ENCODE data around the gene ETNK1.

DNA sequence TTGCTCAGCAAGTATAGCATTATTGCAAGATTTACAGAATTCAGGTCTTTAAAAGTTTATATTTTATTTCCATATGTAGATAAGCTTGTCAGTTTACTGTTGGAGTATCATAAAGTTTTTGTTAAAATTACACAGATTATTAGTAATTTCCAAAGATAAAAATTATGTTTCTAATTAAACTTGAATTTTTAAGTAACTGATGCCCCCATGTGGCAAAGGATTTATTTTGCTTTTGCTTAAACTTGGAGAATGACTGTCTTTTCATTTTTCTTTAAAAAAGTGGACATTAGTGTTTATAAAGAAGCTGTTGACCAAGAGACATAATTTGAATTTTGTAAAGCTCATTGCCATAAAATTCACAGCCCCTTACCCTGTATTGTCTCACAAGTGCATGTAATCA is 45.8 kb downstream of the ETNK1 start:
- TF ChIP-seq MAX (IDR thresholded peaks at IDR 0.05; ENCODE audit: low read depth, low read length) (no peak), POLR2A (IDR thresholded peaks at IDR 0.05; ENCODE audit: extremely low read depth, insufficient read length) (no peak), MYC (IDR thresholded peaks at IDR 0.05; ENCODE audit: low read depth, low read length) (no peak)
- TF ChIP-seq, protein P1, sequence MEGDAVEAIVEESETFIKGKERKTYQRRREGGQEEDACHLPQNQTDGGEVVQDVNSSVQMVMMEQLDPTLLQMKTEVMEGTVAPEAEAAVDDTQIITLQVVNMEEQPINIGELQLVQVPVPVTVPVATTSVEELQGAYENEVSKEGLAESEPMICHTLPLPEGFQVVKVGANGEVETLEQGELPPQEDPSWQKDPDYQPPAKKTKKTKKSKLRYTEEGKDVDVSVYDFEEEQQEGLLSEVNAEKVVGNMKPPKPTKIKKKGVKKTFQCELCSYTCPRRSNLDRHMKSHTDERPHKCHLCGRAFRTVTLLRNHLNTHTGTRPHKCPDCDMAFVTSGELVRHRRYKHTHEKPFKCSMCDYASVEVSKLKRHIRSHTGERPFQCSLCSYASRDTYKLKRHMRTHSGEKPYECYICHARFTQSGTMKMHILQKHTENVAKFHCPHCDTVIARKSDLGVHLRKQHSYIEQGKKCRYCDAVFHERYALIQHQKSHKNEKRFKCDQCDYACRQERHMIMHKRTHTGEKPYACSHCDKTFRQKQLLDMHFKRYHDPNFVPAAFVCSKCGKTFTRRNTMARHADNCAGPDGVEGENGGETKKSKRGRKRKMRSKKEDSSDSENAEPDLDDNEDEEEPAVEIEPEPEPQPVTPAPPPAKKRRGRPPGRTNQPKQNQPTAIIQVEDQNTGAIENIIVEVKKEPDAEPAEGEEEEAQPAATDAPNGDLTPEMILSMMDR (IDR thresholded peaks at IDR 0.05; ENCODE audit: low read depth, low read length) = no peak

Data from NB4 (cell line).